BJ (cell line): ENCODE results near the gene GRIN2D. TPM values are rescaled to one million over a fixed set of nuclear protein-coding genes. Genes with fewer than 3 reads are reported as not detected.

Source experiments
- CTCF ChIA-PET: fragments of 350-600 bp; formaldehyde crosslinking; extraction: SDS; loops from one replicate; lab custom pipeline; 2021; ENCODE audit warnings: antibody characterized with exemption, inconsistent platforms; lab: Yijun Ruan, JAX
- POLR2A ChIA-PET: fragments of 300-600 bp; sonication (Branson Sonifier 250); formaldehyde crosslinking; extraction: SDS; loops from one replicate; lab custom pipeline; 2021; ENCODE audit warnings: antibody characterized with exemption; lab: Charles Lee
- DNase-seq: peaks from one replicate; pipeline ENCODE4 v3.0.0-alpha.2; 2011; ENCODE audit warnings: low read depth
- H3K27me3 ChIP-seq: 2 replicates; pipeline ENCODE4 v1.6.0; 2011; ENCODE audit warnings: low read length; ENCODE audit not compliant: control insufficient read depth, insufficient read depth
- H3K36me3 ChIP-seq: 2 replicates; pipeline ENCODE4 v1.5.1; 2011; ENCODE audit warnings: low read length; ENCODE audit not compliant: control insufficient read depth, insufficient read depth
- H3K4me3 ChIP-seq: 2 replicates; pipeline ENCODE4 v1.5.1; 2011; ENCODE audit warnings: low read depth, mild to moderate bottlenecking, control low read depth, low read length
- polyA plus RNA-seq: library from polyadenylated mRNA; depleted of rRNA; stranded (reverse); fragments of >200 nt; gene quantifications from 2 replicates; pipeline ENCODE4 v1.2.3, GENCODE V29; 2011
- TF ChIP-seq, protein P1 (sequence below): IDR thresholded peaks from 2 replicates; pipeline ENCODE4 v1.5.1; 2011; ENCODE audit warnings: low read depth, mild to moderate bottlenecking, control low read depth, inconsistent platforms, low read length, moderate library complexity; ENCODE audit not compliant: insufficient read depth

The GRIN2D gene
- polyA plus RNA-seq, 1 experiment, result 0.64 TPM

DNA sequence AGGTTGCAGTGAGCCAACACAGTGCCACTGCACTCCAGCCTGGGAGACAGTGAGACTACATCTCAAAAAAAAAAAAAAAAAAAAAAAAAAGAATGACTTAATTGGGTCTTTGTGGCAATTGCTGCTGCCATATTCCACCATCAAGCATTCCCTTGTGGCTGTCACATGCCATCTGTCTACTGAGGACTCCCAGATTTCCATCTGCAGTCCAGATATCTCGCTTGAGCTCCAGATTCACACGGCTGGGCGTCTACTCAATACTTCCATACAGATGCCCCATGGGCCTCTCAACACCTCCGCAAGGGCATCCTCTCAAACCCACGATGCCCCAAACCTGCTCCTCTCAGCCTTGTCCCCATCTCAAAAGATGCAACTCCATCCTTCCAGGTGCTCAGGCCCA, 42.6 kb upstream of the GRIN2D start:
- no peaks in the 10 kb centered on the region for H3K36me3 ChIP-seq
- TF ChIP-seq, protein P1, sequence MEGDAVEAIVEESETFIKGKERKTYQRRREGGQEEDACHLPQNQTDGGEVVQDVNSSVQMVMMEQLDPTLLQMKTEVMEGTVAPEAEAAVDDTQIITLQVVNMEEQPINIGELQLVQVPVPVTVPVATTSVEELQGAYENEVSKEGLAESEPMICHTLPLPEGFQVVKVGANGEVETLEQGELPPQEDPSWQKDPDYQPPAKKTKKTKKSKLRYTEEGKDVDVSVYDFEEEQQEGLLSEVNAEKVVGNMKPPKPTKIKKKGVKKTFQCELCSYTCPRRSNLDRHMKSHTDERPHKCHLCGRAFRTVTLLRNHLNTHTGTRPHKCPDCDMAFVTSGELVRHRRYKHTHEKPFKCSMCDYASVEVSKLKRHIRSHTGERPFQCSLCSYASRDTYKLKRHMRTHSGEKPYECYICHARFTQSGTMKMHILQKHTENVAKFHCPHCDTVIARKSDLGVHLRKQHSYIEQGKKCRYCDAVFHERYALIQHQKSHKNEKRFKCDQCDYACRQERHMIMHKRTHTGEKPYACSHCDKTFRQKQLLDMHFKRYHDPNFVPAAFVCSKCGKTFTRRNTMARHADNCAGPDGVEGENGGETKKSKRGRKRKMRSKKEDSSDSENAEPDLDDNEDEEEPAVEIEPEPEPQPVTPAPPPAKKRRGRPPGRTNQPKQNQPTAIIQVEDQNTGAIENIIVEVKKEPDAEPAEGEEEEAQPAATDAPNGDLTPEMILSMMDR, result no peak
- no peak overlapping the region for H3K4me3 ChIP-seq
- DNase-seq, result no peak
- ChIA-PET CTCF (interaction anchor here (0.6 to 2.2 kb wide), 14 partner anchors 10 to 233 kb away, joined by 3 to 9 read pairs (median 4); partner anchors contain the start of genes EMP3, KDELR1, SYNGR4 and TMEM143), POLR2A (no interaction called here)
- H3K27me3 ChIP-seq, result no peaks in the 10 kb centered on the region

DNA sequence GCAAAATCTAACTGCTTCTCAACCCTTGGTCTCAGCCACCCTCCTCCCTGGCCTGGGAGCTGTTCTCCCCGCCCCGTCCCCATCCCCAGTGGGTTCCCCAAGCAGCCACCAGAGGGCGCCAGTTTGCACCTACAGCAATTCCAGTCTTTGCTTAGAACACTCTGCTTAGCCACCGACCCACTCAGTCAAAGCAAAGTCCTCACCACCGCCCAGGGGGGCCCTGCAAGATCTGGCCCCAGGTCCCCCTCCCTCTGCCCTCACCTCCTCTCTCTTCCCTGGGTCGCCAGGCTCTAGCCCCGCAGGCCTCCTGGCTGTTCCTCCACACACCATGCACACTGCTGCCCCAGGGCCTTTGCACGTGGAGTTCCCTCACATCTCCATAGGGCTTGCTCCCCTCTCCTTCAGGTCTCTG, 42.1 kb upstream of the GRIN2D start:
- Histone ChIP-seq H3K27me3 (no peaks in the 10 kb centered on the region), H3K4me3 (no peak overlapping the region), H3K36me3 (no peaks in the 10 kb centered on the region)
- ChIA-PET POLR2A (no interaction called here), CTCF (interaction anchor here (0.6 to 2.2 kb wide), 14 partner anchors 9 to 233 kb away, joined by 3 to 9 read pairs (median 4); partner anchors contain the start of genes EMP3, KDELR1, SYNGR4 and TMEM143)
- TF ChIP-seq, protein P1, result peak; percentile 87
- no peak for DNase-seq

DNA sequence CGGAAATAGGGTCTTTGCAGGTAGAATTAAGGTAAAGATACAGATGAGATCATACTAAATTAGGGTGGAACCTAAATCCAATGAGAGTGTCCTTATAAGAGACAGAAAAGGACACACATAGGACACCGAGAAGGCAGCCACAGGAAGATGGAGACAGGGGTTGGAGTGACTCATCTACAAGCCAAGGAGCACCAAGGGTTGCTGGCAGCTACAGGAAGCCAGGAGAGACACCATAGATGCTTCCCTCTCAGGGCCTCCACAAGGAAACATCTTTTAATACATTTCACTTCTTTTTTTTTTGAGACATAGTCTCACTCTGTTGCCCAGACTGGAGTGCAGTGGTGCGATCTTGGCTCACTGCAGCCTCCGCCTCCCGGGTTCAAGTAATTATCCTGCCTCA, 39.8 kb upstream of the GRIN2D start:
- CTCF ChIA-PET, result interaction anchor here (1.2 kb wide), 1 partner anchor 20 kb away, joined by 4 read pairs; no protein-coding TSS in a partner anchor
- H3K27me3 ChIP-seq, result no peaks in the 10 kb centered on the region
- H3K36me3 ChIP-seq, result no peaks in the 10 kb centered on the region
- POLR2A ChIA-PET, result no interaction called here
- TF ChIP-seq, protein P1, result no peak
- no peak for DNase-seq
- H3K4me3 ChIP-seq, result no peak overlapping the region

DNA sequence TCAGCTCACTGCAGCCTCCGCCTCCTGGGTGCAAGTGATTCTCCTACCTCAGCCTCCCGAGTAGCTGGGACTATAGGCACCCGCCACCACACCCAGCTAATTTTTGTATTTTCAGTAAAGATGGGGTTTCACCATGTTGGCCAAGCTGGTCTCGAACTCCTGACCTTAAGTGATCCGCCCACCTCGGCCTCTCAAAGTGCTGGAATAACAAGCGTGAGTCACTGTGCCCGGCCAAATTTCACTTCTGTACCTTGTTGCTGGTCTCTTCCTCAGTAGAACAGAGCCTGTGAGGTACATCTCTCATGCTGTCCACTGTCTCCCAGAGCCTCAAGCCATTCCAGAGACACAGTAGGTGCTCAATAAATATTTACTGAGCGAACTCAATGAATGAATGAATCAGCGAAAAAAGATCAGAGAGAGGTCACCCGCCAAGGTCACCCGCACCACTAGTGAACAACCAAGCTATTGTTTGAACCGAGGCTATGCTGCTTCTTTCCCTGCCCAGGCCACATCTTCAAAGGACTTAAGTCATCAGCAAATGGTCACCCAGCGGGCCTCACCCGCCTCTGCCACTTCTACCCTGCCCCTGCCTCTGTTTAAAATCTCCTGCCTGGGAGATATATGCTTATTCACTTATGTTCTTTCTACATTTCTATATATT, 39.0 kb upstream of the GRIN2D start:
- Histone ChIP-seq H3K27me3 (no peaks in the 10 kb centered on the region), H3K36me3 (no peaks in the 10 kb centered on the region), H3K4me3 (no peak overlapping the region)
- no peak for DNase-seq
- TF ChIP-seq, protein P1, result no peak
- POLR2A ChIA-PET, result no interaction called here
- CTCF ChIA-PET, result interaction anchor here (0.6 to 1.2 kb wide), 2 partner anchors 21 to 201 kb away, joined by 4 read pairs; no protein-coding TSS in a partner anchor

DNA sequence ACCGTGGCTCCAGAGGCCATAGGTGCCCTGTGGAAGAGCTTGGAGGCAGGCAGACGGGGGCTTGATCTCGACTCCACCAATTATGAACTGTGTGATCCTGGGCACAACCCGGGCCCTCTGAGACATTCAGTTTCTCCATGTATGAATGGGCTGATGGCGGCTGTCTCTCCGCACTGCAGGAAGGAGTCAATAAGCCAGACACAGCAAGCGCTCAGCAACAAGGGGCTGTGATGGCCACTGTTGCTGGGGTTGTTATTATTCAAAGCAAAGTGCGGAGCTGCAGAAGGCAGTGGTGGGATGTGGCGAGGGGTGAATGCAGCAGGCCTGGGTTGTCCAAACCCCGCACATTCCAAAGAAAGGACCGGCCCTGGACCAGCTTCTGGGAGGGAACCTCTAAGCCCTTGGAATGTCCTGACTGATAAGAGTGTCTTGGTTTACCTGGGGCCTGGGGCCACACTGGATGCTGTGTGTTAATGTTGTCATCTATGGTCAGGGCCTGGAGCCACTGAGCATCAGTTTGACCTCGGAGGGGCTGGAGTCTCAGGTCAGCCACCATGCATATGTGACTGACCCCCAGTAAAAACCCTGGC, 38.0 kb upstream of the GRIN2D start:
- H3K27me3 ChIP-seq, result no peaks in the 10 kb centered on the region
- ChIA-PET CTCF (no interaction called here), POLR2A (no interaction called here)
- no peak for DNase-seq
- TF ChIP-seq, protein P1, result no peak
- H3K36me3 ChIP-seq, result no peaks in the 10 kb centered on the region
- H3K4me3 ChIP-seq, result no peak overlapping the region
